ENCODE data around the gene ZFP62.

Gene ZFP62

GRCh38 chr5:180865981-180866695, 5.1 kb upstream of the ZFP62 start:
- no peaks in the 10 kb centered on the region for H3K27me3 ChIP-seq (ENCODE audit: low read length)
- no peaks in the 10 kb centered on the region for H3K9me3 ChIP-seq (ENCODE audit: insufficient read depth, low read length)
- no peaks in the 10 kb centered on the region for H3K9me2 ChIP-seq (replicated peaks; ENCODE audit: insufficient read depth, low read length)
- TF ChIP-seq, protein P1, sequence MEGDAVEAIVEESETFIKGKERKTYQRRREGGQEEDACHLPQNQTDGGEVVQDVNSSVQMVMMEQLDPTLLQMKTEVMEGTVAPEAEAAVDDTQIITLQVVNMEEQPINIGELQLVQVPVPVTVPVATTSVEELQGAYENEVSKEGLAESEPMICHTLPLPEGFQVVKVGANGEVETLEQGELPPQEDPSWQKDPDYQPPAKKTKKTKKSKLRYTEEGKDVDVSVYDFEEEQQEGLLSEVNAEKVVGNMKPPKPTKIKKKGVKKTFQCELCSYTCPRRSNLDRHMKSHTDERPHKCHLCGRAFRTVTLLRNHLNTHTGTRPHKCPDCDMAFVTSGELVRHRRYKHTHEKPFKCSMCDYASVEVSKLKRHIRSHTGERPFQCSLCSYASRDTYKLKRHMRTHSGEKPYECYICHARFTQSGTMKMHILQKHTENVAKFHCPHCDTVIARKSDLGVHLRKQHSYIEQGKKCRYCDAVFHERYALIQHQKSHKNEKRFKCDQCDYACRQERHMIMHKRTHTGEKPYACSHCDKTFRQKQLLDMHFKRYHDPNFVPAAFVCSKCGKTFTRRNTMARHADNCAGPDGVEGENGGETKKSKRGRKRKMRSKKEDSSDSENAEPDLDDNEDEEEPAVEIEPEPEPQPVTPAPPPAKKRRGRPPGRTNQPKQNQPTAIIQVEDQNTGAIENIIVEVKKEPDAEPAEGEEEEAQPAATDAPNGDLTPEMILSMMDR (IDR thresholded peaks at IDR 0.05; ENCODE audit: insufficient read depth, low read length, poor library complexity, severe bottlenecking): no peak
- no peak for TF ChIP-seq EZH2phosphoT487 (conservative IDR thresholded peaks at IDR 0.05; ENCODE audit: low read length)
- no peaks in the 10 kb centered on the region for H4K20me1 ChIP-seq (ENCODE audit: low read depth, low read length)
- no peak overlapping the region for H3K27ac ChIP-seq (ENCODE audit: low read depth, low read length)
- H3F3A ChIP-seq (ENCODE audit: insufficient read depth): peaks cover 12% of the 10 kb centered on the region
- no peaks in the 10 kb centered on the region for H3K79me2 ChIP-seq (ENCODE audit: insufficient read depth, low read length)
- H3K9ac ChIP-seq (ENCODE audit: low read length): no peak overlapping the region
- no peak overlapping the region for H2AFZ ChIP-seq (ENCODE audit: low read depth, low read length, severe bottlenecking)
- H3K4me2 ChIP-seq (ENCODE audit: low read depth, low read length, poor library complexity, severe bottlenecking): no peak overlapping the region
- no peaks in the 10 kb centered on the region for H3K36me3 ChIP-seq (ENCODE audit: low read length)
- no peak overlapping the region for H3K4me3 ChIP-seq (ENCODE audit: insufficient read depth, low read length, poor library complexity, severe bottlenecking)

- Histone ChIP-seq H3K9me2 (replicated peaks; ENCODE audit: insufficient read depth, low read length) (no peaks in the 10 kb centered on the region), H3K27me3 (ENCODE audit: low read length) (no peaks in the 10 kb centered on the region), H3K36me3 (ENCODE audit: low read length) (peaks cover 4% of the 10 kb centered on the region; the same call in 1 of the 2 replicates), H3K4me3 (ENCODE audit: insufficient read depth, low read length, poor library complexity, severe bottlenecking) (no peak overlapping the region), H3K9me3 (ENCODE audit: insufficient read depth, low read length) (no peaks in the 10 kb centered on the region), H4K20me1 (ENCODE audit: low read depth, low read length) (no peaks in the 10 kb centered on the region), H3K4me2 (ENCODE audit: low read depth, low read length, poor library complexity, severe bottlenecking) (no peak overlapping the region), H3K79me2 (ENCODE audit: insufficient read depth, low read length) (peaks cover 18% of the 10 kb centered on the region), H3F3A (ENCODE audit: insufficient read depth) (peaks cover 27% of the 10 kb centered on the region), H2AFZ (ENCODE audit: low read depth, low read length, severe bottlenecking) (peak overlapping the region; percentile 62), H3K27ac (ENCODE audit: low read depth, low read length) (no peak overlapping the region), H3K9ac (ENCODE audit: low read length) (no peak overlapping the region)
- TF ChIP-seq, protein P1 (IDR thresholded peaks at IDR 0.05; ENCODE audit: insufficient read depth, low read length, poor library complexity, severe bottlenecking): no peak
- no peak for TF ChIP-seq EZH2phosphoT487 (conservative IDR thresholded peaks at IDR 0.05; ENCODE audit: low read length)
Observed at GRCh38 chr5:180862645-180863044, 1.6 kb upstream of the ZFP62 start.

- Histone ChIP-seq H3K79me2 (ENCODE audit: insufficient read depth, low read length) (peaks cover 18% of the 10 kb centered on the region), H3K27me3 (ENCODE audit: low read length) (no peaks in the 10 kb centered on the region), H3K9ac (ENCODE audit: low read length) (peak overlapping the region; percentile 98), H3F3A (ENCODE audit: insufficient read depth) (peaks cover 27% of the 10 kb centered on the region), H3K36me3 (ENCODE audit: low read length) (peaks cover 14% of the 10 kb centered on the region), H3K4me3 (ENCODE audit: insufficient read depth, low read length, poor library complexity, severe bottlenecking) (peak overlapping the region; percentile 73), H3K4me2 (ENCODE audit: low read depth, low read length, poor library complexity, severe bottlenecking) (peak overlapping the region; percentile 88), H3K27ac (ENCODE audit: low read depth, low read length) (peak overlapping the region; percentile 89), H3K9me3 (ENCODE audit: insufficient read depth, low read length) (no peaks in the 10 kb centered on the region), H2AFZ (ENCODE audit: low read depth, low read length, severe bottlenecking) (peak overlapping the region; percentile 55), H3K9me2 (replicated peaks; ENCODE audit: insufficient read depth, low read length) (no peaks in the 10 kb centered on the region), H4K20me1 (ENCODE audit: low read depth, low read length) (no peaks in the 10 kb centered on the region)
- TF ChIP-seq, protein P1 (IDR thresholded peaks at IDR 0.05; ENCODE audit: insufficient read depth, low read length, poor library complexity, severe bottlenecking): peak; percentile 50
- TF ChIP-seq EZH2phosphoT487 (conservative IDR thresholded peaks at IDR 0.05; ENCODE audit: low read length): no peak
Observed at GRCh38 chr5:180860273-180860886, 696 bp downstream of the ZFP62 start.
